ENCODE results near the gene SHOC2. TPM values are rescaled to one million over a fixed set of nuclear protein-coding genes. Genes with fewer than 3 reads are reported as not detected.

The SHOC2 gene
- total and polyA plus RNA-seq, 2 of the 8 experiments (the other 6 are each of a cell fraction or from before 2014, with no cell fraction given): 7.6 to 28.2 TPM

- TF ChIP-seq, protein P1, sequence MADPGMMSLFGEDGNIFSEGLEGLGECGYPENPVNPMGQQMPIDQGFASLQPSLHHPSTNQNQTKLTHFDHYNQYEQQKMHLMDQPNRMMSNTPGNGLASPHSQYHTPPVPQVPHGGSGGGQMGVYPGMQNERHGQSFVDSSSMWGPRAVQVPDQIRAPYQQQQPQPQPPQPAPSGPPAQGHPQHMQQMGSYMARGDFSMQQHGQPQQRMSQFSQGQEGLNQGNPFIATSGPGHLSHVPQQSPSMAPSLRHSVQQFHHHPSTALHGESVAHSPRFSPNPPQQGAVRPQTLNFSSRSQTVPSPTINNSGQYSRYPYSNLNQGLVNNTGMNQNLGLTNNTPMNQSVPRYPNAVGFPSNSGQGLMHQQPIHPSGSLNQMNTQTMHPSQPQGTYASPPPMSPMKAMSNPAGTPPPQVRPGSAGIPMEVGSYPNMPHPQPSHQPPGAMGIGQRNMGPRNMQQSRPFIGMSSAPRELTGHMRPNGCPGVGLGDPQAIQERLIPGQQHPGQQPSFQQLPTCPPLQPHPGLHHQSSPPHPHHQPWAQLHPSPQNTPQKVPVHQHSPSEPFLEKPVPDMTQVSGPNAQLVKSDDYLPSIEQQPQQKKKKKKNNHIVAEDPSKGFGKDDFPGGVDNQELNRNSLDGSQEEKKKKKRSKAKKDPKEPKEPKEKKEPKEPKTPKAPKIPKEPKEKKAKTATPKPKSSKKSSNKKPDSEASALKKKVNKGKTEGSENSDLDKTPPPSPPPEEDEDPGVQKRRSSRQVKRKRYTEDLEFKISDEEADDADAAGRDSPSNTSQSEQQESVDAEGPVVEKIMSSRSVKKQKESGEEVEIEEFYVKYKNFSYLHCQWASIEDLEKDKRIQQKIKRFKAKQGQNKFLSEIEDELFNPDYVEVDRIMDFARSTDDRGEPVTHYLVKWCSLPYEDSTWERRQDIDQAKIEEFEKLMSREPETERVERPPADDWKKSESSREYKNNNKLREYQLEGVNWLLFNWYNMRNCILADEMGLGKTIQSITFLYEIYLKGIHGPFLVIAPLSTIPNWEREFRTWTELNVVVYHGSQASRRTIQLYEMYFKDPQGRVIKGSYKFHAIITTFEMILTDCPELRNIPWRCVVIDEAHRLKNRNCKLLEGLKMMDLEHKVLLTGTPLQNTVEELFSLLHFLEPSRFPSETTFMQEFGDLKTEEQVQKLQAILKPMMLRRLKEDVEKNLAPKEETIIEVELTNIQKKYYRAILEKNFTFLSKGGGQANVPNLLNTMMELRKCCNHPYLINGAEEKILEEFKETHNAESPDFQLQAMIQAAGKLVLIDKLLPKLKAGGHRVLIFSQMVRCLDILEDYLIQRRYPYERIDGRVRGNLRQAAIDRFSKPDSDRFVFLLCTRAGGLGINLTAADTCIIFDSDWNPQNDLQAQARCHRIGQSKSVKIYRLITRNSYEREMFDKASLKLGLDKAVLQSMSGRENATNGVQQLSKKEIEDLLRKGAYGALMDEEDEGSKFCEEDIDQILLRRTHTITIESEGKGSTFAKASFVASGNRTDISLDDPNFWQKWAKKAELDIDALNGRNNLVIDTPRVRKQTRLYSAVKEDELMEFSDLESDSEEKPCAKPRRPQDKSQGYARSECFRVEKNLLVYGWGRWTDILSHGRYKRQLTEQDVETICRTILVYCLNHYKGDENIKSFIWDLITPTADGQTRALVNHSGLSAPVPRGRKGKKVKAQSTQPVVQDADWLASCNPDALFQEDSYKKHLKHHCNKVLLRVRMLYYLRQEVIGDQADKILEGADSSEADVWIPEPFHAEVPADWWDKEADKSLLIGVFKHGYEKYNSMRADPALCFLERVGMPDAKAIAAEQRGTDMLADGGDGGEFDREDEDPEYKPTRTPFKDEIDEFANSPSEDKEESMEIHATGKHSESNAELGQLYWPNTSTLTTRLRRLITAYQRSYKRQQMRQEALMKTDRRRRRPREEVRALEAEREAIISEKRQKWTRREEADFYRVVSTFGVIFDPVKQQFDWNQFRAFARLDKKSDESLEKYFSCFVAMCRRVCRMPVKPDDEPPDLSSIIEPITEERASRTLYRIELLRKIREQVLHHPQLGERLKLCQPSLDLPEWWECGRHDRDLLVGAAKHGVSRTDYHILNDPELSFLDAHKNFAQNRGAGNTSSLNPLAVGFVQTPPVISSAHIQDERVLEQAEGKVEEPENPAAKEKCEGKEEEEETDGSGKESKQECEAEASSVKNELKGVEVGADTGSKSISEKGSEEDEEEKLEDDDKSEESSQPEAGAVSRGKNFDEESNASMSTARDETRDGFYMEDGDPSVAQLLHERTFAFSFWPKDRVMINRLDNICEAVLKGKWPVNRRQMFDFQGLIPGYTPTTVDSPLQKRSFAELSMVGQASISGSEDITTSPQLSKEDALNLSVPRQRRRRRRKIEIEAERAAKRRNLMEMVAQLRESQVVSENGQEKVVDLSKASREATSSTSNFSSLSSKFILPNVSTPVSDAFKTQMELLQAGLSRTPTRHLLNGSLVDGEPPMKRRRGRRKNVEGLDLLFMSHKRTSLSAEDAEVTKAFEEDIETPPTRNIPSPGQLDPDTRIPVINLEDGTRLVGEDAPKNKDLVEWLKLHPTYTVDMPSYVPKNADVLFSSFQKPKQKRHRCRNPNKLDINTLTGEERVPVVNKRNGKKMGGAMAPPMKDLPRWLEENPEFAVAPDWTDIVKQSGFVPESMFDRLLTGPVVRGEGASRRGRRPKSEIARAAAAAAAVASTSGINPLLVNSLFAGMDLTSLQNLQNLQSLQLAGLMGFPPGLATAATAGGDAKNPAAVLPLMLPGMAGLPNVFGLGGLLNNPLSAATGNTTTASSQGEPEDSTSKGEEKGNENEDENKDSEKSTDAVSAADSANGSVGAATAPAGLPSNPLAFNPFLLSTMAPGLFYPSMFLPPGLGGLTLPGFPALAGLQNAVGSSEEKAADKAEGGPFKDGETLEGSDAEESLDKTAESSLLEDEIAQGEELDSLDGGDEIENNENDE (IDR thresholded peaks at IDR 0.05; ENCODE audit: insufficient replicate concordance, low read length): no peak
- TF ChIP-seq JUND (IDR thresholded peaks at IDR 0.05; ENCODE audit: low read length) (no peak), POLR2A (IDR thresholded peaks at IDR 0.05; ENCODE audit: control extremely low read depth in 1 of 2, low read depth in 2 of 2, low read length in 2 of 2) (no peak), NRF1 (IDR thresholded peaks at IDR 0.05; ENCODE audit: low read depth, low read length) (no peak), PHF8 (conservative IDR thresholded peaks at IDR 0.05; ENCODE audit: low read depth, low read length) (no peak)
Observed at GRCh38 chr10:111004016-111004415, 84.6 kb downstream of the SHOC2 start (continued).

Data from H1 (cell line).